GM10847 (cell line): ENCODE measurements around the gene COL6A1.

Experiments
- POLR2A ChIP-seq: IDR thresholded peaks from 2 replicates; pipeline ENCODE4 v1.6.1; 2011; ENCODE audit not compliant: insufficient read length; ENCODE audit errors: extremely low read depth

Gene COL6A1

GRCh38 chr21:45999581-46000181, 18.1 kb downstream of the COL6A1 start:
- TF ChIP-seq POLR2A, result no peak

- no peak for TF ChIP-seq POLR2A
Measured at GRCh38 chr21:46000182-46000730, 18.7 kb downstream of the COL6A1 start.

- TF ChIP-seq POLR2A, result no peak
Measured at GRCh38 chr21:46000731-46001641, 19.4 kb downstream of the COL6A1 start.

GRCh38 chr21:46001821-46002681, 20.5 kb downstream of the COL6A1 start:
- TF ChIP-seq POLR2A, result no peak

GRCh38 chr21:46002841-46003574, 21.4 kb downstream of the COL6A1 start:
- TF ChIP-seq POLR2A, result no peak

- no peak for TF ChIP-seq POLR2A
Measured at GRCh38 chr21:46003575-46004007, 22.0 kb downstream of the COL6A1 start.

GRCh38 chr21:46004168-46004861, 22.7 kb downstream of the COL6A1 start:
- TF ChIP-seq POLR2A, result no peak

GRCh38 chr21:46005081-46005480, 23.5 kb downstream of the COL6A1 start:
- TF ChIP-seq POLR2A, result no peak

- no peak for TF ChIP-seq POLR2A
Measured at GRCh38 chr21:46005481-46005881, 23.9 kb downstream of the COL6A1 start.

- TF ChIP-seq POLR2A, result no peak
Measured at GRCh38 chr21:46006547-46007491, 25.2 kb downstream of the COL6A1 start.

GRCh38 chr21:46007492-46007868, 25.9 kb downstream of the COL6A1 start:
- no peak for TF ChIP-seq POLR2A

GRCh38 chr21:46008893-46009621, 27.5 kb downstream of the COL6A1 start:
- TF ChIP-seq POLR2A, result no peak

- no peak for TF ChIP-seq POLR2A
Measured at GRCh38 chr21:46009951-46010705, 28.6 kb downstream of the COL6A1 start.
